PFSK-1 (cell line): Measurements from ENCODE around the gene BRAT1.

ENCODE experiments used
- FOXP2 ChIP-seq: optimal IDR thresholded peaks from 2 replicates; pipeline ENCODE3; 2011; ENCODE audit warnings: borderline replicate concordance, control low read depth, inconsistent platforms; ENCODE audit not compliant: insufficient read depth; ENCODE audit errors: extremely low read length, extremely low read depth
- POLR2AphosphoS5 ChIP-seq: IDR thresholded peaks from 2 replicates; pipeline ENCODE4 v1.6.1; 2012; ENCODE audit warnings: low read depth, mild to moderate bottlenecking, control low read depth, low read length, moderate library complexity
- REST ChIP-seq, 2 experiments: IDR thresholded peaks; 2 replicates each; pipeline versions ENCODE4 v1.6.1 to v1.8.0; 2011 to 2012; ENCODE audit warnings: low read depth in 2 of 2, low read length in 2 of 2, control low read depth in 1 of 2, inconsistent platforms in 1 of 2, mild to moderate bottlenecking in 1 of 2, moderate library complexity in 1 of 2; ENCODE audit not compliant: insufficient read depth in 1 of 2
- SIN3A ChIP-seq: IDR thresholded peaks from 2 replicates; pipeline ENCODE4 v1.6.1; 2012; ENCODE audit warnings: mild to moderate bottlenecking, low read length, moderate library complexity, borderline replicate concordance; ENCODE audit not compliant: insufficient read depth
- TAF1 ChIP-seq: IDR thresholded peaks from 2 replicates; pipeline ENCODE4 v1.6.1; 2012; ENCODE audit warnings: low read length, control low read depth, borderline replicate concordance; ENCODE audit not compliant: insufficient read depth

Gene BRAT1

GRCh38 chr7:2542011-2542915 is 13.1 kb downstream of the BRAT1 start:
- TF ChIP-seq REST (IDR thresholded peaks at IDR 0.05; ENCODE audit: insufficient read depth in 1 of 2, low read depth in 2 of 2, low read length in 2 of 2), result no peak
- no peak for TF ChIP-seq SIN3A
- no peak for TF ChIP-seq TAF1

GRCh38 chr7:2541291-2542010 is 13.9 kb downstream of the BRAT1 start:
- TF ChIP-seq TAF1, result no peak
- no peak for TF ChIP-seq SIN3A

- TF ChIP-seq TAF1 (no peak), POLR2AphosphoS5 (no peak), REST (IDR thresholded peaks at IDR 0.05; ENCODE audit: insufficient read depth in 1 of 2, low read depth in 2 of 2, low read length in 2 of 2) (no peak), FOXP2 (no peak), SIN3A (no peak)
Measured at GRCh38 chr7:2540641-2541051, 14.7 kb downstream of the BRAT1 start.

- TF ChIP-seq TAF1, result no peak
- no peak for TF ChIP-seq REST (IDR thresholded peaks at IDR 0.05; ENCODE audit: insufficient read depth in 1 of 2, low read depth in 2 of 2, low read length in 2 of 2)
- TF ChIP-seq POLR2AphosphoS5, result no peak
- no peak for TF ChIP-seq FOXP2
- TF ChIP-seq SIN3A, result no peak
Measured at GRCh38 chr7:2540133-2540532, 15.2 kb downstream of the BRAT1 start.

GRCh38 chr7:2539031-2539911 is 16.1 kb downstream of the BRAT1 start:
- no peak for TF ChIP-seq POLR2AphosphoS5
- no peak for TF ChIP-seq SIN3A
- no peak for TF ChIP-seq TAF1
